ENCODE results near the gene TUBGCP2. TPM values are rescaled to one million over a fixed set of nuclear protein-coding genes. Genes with fewer than 3 reads are reported as not detected.

Gene TUBGCP2
- total and polyA plus RNA-seq, 2 of the 13 experiments (the other 11 are each of a cell fraction or from before 2014, with no cell fraction given) = 21.3 to 34.5 TPM

DNA sequence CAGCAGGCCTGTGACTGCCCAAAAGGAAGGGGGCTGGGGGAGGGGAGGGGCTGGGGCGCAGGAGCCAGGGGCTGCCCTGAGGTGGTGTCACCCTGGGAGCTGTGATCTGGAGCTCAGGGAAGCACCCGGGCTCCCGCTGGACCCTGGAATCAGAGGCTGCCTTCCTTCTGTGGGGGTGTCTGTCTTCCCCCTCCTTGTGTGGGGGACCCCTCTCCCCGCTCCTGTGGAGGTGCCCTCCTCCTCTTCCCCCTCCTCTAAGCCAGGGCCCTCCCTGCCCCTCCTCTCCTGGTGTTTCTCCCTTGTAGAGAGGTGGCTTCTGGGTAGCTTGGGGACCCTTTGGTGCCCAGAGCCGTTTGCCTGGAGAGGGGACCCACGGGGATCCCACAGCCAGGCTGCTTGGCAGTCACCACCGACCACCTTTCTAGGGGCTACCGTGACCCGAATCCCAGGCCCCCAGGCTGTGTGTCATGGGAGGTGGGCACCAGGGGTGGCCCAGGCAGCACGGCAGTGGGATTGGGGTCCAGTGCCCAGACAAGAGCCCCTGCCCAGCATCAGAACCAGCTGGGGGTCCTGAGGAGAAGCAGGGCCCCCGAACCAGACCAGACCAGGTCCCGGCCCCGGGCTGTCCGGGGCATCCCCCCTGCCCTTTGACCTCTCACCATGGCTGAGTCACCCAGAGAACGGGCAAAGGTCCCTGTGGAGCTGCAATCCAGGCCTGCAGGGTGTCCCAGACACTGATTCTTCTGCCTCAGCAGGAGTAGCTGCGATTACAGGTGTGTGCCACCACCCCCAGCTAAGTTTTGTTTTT, 39.2 kb upstream of the TUBGCP2 start (continued):
- TF ChIP-seq, protein P1, sequence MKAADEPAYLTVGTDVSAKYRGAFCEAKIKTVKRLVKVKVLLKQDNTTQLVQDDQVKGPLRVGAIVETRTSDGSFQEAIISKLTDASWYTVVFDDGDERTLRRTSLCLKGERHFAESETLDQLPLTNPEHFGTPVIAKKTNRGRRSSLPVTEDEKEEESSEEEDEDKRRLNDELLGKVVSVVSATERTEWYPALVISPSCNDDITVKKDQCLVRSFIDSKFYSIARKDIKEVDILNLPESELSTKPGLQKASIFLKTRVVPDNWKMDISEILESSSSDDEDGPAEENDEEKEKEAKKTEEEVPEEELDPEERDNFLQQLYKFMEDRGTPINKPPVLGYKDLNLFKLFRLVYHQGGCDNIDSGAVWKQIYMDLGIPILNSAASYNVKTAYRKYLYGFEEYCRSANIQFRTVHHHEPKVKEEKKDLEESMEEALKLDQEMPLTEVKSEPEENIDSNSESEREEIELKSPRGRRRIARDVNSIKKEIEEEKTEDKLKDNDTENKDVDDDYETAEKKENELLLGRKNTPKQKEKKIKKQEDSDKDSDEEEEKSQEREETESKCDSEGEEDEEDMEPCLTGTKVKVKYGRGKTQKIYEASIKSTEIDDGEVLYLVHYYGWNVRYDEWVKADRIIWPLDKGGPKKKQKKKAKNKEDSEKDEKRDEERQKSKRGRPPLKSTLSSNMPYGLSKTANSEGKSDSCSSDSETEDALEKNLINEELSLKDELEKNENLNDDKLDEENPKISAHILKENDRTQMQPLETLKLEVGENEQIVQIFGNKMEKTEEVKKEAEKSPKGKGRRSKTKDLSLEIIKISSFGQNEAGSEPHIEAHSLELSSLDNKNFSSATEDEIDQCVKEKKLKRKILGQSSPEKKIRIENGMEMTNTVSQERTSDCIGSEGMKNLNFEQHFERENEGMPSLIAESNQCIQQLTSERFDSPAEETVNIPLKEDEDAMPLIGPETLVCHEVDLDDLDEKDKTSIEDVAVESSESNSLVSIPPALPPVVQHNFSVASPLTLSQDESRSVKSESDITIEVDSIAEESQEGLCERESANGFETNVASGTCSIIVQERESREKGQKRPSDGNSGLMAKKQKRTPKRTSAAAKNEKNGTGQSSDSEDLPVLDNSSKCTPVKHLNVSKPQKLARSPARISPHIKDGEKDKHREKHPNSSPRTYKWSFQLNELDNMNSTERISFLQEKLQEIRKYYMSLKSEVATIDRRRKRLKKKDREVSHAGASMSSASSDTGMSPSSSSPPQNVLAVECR (CRISPR knock-in tag; IDR thresholded peaks at IDR 0.05; ENCODE audit: borderline replicate concordance) = no peak; the same call in 1 of the 2 replicates
- TF ChIP-seq, protein P2, sequence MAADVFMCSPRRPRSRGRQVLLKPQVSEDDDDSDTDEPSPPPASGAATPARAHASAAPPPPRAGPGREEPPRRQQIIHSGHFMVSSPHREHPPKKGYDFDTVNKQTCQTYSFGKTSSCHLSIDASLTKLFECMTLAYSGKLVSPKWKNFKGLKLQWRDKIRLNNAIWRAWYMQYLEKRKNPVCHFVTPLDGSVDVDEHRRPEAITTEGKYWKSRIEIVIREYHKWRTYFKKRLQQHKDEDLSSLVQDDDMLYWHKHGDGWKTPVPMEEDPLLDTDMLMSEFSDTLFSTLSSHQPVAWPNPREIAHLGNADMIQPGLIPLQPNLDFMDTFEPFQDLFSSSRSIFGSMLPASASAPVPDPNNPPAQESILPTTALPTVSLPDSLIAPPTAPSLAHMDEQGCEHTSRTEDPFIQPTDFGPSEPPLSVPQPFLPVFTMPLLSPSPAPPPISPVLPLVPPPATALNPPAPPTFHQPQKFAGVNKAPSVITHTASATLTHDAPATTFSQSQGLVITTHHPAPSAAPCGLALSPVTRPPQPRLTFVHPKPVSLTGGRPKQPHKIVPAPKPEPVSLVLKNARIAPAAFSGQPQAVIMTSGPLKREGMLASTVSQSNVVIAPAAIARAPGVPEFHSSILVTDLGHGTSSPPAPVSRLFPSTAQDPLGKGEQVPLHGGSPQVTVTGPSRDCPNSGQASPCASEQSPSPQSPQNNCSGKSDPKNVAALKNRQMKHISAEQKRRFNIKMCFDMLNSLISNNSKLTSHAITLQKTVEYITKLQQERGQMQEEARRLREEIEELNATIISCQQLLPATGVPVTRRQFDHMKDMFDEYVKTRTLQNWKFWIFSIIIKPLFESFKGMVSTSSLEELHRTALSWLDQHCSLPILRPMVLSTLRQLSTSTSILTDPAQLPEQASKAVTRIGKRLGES (CRISPR knock-in tag; IDR thresholded peaks at IDR 0.05; ENCODE audit: borderline replicate concordance) = no peak
- TF ChIP-seq EED (CRISPR knock-in tag; IDR thresholded peaks at IDR 0.05) (no peak; the same call in 1 of the 2 replicates), ZNF430 (CRISPR knock-in tag; IDR thresholded peaks at IDR 0.05) (no peak), KDM3A (CRISPR knock-in tag; IDR thresholded peaks at IDR 0.05; ENCODE audit: low read depth) (no peak), MED1 (CRISPR knock-in tag; IDR thresholded peaks at IDR 0.05) (peak; percentile 30; the same call in 1 of the 2 replicates), GFI1 (CRISPR knock-in tag; IDR thresholded peaks at IDR 0.05; ENCODE audit: borderline replicate concordance) (peak; percentile 94), CENPT (CRISPR knock-in tag; IDR thresholded peaks at IDR 0.05; ENCODE audit: low read depth) (no peak), PCBP2 (optimal IDR thresholded peaks at IDR 0.05; ENCODE audit: low read depth, low read length, poor library complexity, severe bottlenecking) (no peak), ZNF343 (CRISPR knock-in tag; IDR thresholded peaks at IDR 0.05) (no peak), ZNF652 (CRISPR knock-in tag; IDR thresholded peaks at IDR 0.05; ENCODE audit: borderline replicate concordance, low read depth) (peak; percentile 86), ZNF792 (CRISPR knock-in tag; IDR thresholded peaks at IDR 0.05) (no peak), PPARG (CRISPR knock-in tag; conservative IDR thresholded peaks at IDR 0.05) (peak; percentile 46; the same call in 1 of the 2 replicates), PHF8 (CRISPR knock-in tag; IDR thresholded peaks at IDR 0.05) (no peak; the same call in 1 of the 2 replicates), ZSCAN22 (CRISPR knock-in tag; IDR thresholded peaks at IDR 0.05) (no peak), HOXA5 (CRISPR knock-in tag; IDR thresholded peaks at IDR 0.05) (no peak), GABPA (IDR thresholded peaks at IDR 0.05; ENCODE audit: low read depth, low read length) (no peak), GABPA (CRISPR knock-in tag; IDR thresholded peaks at IDR 0.05; ENCODE audit: low read depth) (no peak)
- TF ChIP-seq, protein P3, sequence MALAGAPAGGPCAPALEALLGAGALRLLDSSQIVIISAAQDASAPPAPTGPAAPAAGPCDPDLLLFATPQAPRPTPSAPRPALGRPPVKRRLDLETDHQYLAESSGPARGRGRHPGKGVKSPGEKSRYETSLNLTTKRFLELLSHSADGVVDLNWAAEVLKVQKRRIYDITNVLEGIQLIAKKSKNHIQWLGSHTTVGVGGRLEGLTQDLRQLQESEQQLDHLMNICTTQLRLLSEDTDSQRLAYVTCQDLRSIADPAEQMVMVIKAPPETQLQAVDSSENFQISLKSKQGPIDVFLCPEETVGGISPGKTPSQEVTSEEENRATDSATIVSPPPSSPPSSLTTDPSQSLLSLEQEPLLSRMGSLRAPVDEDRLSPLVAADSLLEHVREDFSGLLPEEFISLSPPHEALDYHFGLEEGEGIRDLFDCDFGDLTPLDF (CRISPR knock-in tag; IDR thresholded peaks at IDR 0.05) = no peak
- TF ChIP-seq, protein P4, sequence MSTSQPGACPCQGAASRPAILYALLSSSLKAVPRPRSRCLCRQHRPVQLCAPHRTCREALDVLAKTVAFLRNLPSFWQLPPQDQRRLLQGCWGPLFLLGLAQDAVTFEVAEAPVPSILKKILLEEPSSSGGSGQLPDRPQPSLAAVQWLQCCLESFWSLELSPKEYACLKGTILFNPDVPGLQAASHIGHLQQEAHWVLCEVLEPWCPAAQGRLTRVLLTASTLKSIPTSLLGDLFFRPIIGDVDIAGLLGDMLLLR (CRISPR knock-in tag; IDR thresholded peaks at IDR 0.05) = no peak
